HTERT RPE-1 (cell line): ENCODE measurements around the gene BTNL3.
"Not testable (repeated sequence)": the region's sequence is repeated elsewhere in the genome, so short reads cannot be mapped to it uniquely, and the experiment has no call there.

Experiments
- in situ Hi-C: fragments of 300-500 bp; cut with MboI; formaldehyde crosslinking; loops from 4 replicates; pipeline ENCODE4 v1.14.3; 2020; ENCODE audit warnings: low sequenced_read_pairs

Gene BTNL3

GRCh38 chr5:181017448-181017847 is 28.8 kb downstream of the BTNL3 start:
- in situ Hi-C loops = not testable (repeated sequence)

DNA sequence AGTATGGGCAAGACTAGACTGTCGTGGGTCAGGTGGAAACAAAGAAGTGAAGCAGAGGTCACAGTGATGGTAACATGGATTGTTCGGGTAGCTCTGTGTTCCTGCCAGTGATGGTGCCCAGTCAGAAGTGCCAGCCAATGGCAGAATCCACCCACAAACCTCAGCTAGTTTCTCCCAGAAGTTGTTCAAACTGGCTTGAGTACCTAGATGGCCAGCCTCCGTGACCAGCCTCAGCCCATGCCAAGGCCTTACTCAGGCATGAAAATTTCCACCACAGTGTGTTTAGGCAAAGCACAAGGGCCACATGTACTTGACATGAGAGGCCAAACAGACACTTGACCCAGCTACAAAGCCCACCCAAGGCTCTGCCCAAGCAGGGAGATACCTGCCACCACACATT is 32.0 kb downstream of the BTNL3 start:
- in situ Hi-C loops = no loop called here

GRCh38 chr5:181024245-181025064 is 35.8 kb downstream of the BTNL3 start:
- in situ Hi-C loops = no loop called here

DNA sequence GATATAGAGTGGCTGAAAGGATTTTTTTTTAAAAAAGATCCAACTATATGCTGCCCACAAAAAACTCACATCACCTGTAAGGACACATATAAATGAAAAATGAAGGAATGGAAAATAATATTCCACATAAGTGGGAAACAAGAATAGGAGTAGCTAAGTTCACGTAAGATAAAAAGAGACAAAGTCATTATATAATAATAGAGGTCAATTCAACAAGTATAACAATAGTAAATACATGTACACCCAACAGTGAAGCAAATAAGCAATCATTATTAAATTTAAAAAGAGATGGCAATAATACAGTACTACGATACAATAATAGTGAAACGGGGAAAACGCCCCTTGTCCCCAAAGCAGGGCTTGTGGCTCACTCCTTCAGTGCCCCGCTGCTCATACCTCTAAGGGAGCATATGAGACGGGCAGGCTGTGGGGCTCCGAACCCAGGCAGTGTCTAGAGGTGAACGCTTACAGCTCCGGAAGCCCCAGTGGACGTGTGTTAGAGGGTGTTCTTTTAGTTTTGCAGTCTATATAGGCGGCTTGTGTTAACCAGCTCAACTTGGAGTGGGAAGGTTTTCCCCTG is 38.9 kb downstream of the BTNL3 start:
- in situ Hi-C loops = no loop called here

- in situ Hi-C loops = no loop called here
Observed at GRCh38 chr5:181028032-181028819, 39.6 kb downstream of the BTNL3 start.

DNA sequence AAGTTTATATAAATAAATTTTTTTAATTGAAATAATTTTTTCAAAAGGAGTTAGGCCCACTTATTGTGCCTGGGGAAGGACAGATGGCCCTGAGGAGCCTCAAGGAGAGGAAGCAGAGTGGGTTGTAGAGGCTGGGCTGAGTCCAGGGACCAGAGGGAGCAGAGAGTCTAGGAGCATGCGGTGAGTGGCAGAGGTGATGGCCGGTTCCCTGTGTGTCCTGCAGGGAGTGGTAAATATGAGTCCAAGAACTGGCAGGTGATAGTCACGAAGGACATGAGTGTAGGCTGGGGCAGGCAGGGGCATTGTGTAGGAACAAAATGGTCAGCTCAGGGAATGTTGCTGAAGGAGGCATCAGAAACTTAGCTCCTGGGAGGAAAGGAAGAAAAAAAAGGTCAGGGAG is 43.1 kb downstream of the BTNL3 start:
- in situ Hi-C loops = no loop called here

DNA sequence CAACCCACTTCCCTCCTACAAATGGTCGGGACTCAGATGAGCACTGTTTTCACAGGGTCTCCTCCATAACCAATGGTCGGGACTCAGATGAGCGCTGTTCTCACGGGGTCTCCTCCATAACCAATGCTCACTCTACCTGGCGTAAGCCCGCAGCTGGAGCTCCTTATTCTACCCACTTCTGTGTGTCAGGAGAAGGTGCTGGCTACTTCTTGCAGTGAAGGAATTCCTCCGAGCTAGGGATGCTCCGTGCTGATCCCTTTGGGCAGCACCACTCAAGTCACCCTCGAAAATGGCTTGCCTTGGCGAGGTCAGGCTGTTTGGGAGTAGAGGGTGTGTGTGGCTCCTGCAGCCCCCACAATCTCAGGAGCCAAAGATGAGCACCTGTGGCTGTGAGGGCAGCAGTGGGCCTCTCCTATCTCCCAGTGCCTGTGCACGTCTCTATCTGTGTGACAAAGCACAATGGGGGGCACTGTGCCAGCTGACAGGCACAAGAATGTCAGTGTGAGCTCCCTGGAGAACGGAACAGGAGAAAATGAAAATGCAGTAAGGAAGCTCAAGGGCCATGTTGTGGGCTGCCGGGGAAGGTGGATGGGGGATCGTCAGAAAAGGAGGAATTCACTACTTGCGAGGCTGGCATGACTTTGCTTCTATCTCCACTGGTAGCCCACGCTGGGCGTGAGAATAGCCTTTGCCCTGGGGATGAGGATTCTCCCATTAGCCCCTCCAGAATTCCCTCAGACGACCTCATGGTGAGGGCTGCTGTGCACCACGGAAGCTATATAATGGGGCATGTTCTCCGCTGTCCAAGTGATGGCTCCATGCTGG is 47.6 kb downstream of the BTNL3 start:
- in situ Hi-C loops = no loop called here

DNA sequence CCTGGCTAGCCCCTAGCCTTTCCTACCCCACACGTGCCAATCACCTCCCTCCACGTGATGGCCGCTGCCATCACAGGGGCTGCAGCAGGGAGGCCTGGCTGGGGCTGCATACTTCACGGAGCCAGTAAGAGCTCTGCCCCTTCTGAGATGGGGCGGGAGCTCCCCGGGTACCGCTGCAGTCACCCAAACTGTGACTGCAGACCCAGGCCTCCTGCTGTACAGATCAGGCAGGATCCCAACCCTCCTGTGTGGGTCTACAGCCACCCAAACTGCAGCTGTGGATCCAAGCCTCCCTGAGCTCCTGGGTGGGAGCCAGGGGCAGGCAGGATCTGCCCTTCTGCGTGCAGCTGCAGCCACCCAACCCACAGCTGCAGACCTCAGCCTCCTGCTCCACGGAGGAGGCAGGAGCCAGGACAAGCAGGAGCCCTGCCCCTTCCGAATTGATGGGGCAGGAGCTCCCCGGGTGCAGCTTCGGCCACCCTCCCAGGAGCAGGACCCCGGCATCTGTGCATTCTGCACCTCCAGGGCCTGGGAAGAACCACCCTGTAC is 48.2 kb downstream of the BTNL3 start:
- in situ Hi-C loops = no loop called here

DNA sequence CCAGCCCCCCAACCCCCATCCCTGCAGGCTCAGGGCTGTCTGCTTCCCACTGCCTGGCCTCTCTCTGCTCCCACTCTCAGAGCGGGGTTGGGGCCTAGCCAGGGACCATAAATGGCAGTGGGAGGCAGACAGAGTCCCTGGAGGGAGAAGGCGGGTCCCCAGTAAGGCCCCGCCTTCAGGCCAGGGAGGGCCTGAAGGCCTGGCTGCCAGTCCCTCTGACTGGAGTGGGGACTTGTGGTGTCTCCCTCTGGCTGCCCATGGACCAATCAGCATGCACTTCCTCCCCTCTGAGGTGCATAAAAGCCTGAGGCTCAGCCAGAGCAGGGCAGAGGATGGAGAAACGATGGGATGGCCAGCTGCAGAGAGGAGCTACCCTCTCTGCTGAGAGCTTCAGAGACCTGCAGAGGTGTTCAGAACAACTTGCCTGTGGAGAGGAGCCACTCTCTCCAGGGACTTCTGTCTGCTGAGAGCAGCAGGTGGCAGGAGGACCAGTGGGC is 48.8 kb downstream of the BTNL3 start:
- in situ Hi-C loops = no loop called here

DNA sequence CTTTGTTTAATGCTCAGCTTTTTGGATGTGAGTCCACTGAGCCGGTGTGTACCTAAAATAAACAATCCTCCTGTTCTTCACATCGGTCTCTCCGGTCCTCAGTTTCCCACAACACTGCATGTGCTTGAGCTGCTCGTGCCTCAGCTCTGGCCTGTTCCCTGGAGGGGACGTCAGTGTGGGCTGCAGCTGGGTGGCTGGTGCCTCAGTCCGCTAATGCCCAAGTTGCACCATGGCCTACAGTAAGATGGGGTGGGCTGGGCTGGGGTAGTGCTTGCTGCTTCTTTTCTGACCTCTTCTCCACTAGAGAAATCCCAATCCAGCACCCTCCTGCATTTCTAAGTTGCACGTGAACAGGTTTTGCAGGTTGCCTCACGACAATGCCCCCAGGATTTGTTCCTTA is 50.8 kb downstream of the BTNL3 start:
- in situ Hi-C loops = no loop called here

DNA sequence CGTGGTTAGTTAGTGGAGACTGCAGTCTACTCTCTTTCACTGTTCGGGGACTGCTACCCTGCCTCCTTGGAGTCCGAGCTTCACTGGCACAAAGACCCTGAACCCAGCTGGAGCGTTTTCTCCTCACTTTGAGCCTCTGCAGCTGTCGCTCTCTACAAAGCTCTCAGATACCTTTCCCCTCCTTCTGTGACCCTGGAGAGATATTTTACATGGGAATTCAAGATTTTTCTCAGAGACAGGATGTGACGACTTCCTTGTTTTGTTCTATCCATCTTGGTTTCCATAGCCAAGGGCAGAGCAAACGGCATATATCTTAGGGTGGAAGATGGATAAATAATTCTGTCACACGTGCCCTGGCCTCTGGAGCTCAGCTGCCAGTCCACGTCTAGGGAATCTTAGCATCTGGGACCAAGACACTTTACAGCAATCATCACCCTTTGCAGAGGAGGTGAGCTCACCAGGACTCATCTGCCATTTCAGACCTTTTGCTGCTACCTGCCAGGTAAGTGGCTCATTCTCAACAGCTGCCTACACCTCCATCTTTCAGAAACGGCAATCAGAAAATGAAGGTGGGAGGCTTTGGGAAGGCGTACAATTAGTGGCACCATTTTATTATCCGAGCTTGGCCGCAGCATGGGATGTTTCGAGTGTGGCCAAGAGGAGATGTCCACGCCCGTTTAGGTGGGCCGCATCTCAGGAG is 51.4 kb downstream of the BTNL3 start, which contains the start of gene BTNL9:
BTNL9 (plus strand) TSS at position 336 of the 700 bp plus-strand sequence. CDS start 5,224 bp downstream, outside the sequence.
- in situ Hi-C loops = no loop called here

GRCh38 chr5:181040631-181040945 is 51.9 kb downstream of the BTNL3 start:
- in situ Hi-C loops = no loop called here

DNA sequence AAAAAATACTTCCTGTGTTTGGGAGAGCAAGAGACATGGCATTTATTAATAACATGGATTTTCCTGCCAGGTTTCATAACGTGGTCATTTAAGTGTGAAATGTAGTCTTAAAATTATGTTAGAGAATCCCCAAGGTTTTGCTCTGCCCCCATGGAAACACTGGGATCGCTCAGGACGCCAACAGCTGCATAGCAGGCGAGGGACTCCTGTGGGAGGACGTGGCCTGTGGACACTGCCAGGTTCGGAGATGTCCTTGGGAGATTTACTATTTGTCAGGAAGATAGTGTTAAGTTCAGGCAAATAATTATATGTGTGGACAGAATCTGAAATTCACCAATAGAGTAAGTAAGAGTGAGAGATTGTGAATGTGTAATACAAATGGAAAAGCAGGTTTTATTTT is 52.4 kb downstream of the BTNL3 start:
- in situ Hi-C loops = no loop called here

- in situ Hi-C loops = no loop called here
Observed at GRCh38 chr5:181042036-181042713, 53.5 kb downstream of the BTNL3 start.

GRCh38 chr5:181042722-181043121 is 54.1 kb downstream of the BTNL3 start:
- in situ Hi-C loops = no loop called here

GRCh38 chr5:181043285-181044092 is 54.8 kb downstream of the BTNL3 start:
- in situ Hi-C loops = no loop called here

- in situ Hi-C loops = no loop called here
Observed at GRCh38 chr5:181044093-181044599, 55.5 kb downstream of the BTNL3 start.

DNA sequence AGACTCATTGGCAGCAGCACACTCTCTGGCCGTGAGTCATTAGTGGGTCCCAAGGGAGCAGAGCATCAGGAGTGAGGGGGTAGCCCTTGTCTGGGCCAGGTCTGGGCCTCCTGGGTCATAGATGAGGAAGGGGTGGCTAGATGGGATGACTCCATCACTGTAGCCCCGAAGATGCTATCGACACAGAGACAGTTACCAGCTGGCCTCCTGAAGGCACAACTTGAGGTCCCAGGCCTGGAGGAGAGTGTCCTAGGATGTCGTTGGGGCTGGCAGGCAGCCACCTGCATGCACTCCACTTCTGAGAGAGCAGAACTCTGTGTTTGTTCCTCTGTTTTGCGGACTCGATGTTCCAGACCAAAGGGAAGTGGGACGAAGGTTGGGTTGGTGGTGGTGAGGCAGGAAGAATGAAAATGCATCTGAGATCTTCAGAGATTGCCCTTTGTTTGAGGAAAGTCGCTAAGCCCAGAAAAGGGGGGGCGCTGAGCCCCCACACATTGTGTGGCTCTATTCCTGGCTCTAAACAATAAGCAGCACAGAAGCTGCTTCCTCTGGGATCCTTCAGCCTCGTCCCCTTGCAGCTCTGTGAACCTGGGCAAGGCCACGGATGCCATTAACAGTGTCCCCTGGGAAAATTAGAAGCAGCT is 56.1 kb downstream of the BTNL3 start:
- in situ Hi-C loops = no loop called here
